ENCODE data around the gene NUDT4. TPM values are rescaled to one million over a fixed set of nuclear protein-coding genes. Genes with fewer than 3 reads are reported as not detected.

The NUDT4 gene
- 17.9 and 111 TPM in 2 replicates for total RNA-seq (ENCODE audit: low replicate concordance)

GRCh38 chr12:93377252-93378195 lies at the start of gene NUDT4:
Gene NUDT4 (plus strand): TSS chr12:93377925. CDS start chr12:93378323, 398 bp downstream.

GRCh38 chr12:93441617-93442410 lies 64.1 kb downstream of the NUDT4 start, which contains the start of gene UBE2N:
Gene UBE2N (minus strand): TSS chr12:93441947. CDS start chr12:93441884, 63 bp downstream.

Other genes with a start within 250 kb of the NUDT4 start
- gene UBE2N, start 64.0 kb downstream of the NUDT4 start, total RNA-seq (ENCODE audit: low replicate concordance) = 83.1 and 128 TPM in 2 replicates
- 19.0 and 50.1 TPM in 2 replicates for gene MRPL42, start 89.6 kb downstream of the NUDT4 start, total RNA-seq (ENCODE audit: low replicate concordance)
- gene SOCS2, start 194.8 kb downstream of the NUDT4 start, total RNA-seq (ENCODE audit: low replicate concordance) = 9.2 TPM in 2 replicates

Data from smooth muscle cell of the coronary artery (primary cell).